OCI-M2 (cell line): ENCODE results near the gene TWNK.

Experiments used
- DNase-seq: peaks from one replicate; lab custom pipeline; 2025; ENCODE audit not compliant: unreplicated experiment; lab: John Stamatoyannopoulos, UW

TWNK gene

GRCh38 chr10:101011517-101012423 is 24.4 kb downstream of the TWNK start:
- DNase-seq, result no peak

- DNase-seq, result peak; percentile 38
Observed at GRCh38 chr10:101012525-101013364, 25.4 kb downstream of the TWNK start.

- no peak for DNase-seq
Observed at GRCh38 chr10:101013365-101013825, 26.1 kb downstream of the TWNK start.

- peak; percentile 68 for DNase-seq
Observed at GRCh38 chr10:101014230-101014884, 27.0 kb downstream of the TWNK start.

GRCh38 chr10:101014966-101015581 is 27.7 kb downstream of the TWNK start:
- no peak for DNase-seq

- no peak for DNase-seq
Observed at GRCh38 chr10:101015582-101015973, 28.2 kb downstream of the TWNK start.

- no peak for DNase-seq
Observed at GRCh38 chr10:101016814-101017213, 29.5 kb downstream of the TWNK start.

- DNase-seq, result no peak
Observed at GRCh38 chr10:101018118-101018599, 30.8 kb downstream of the TWNK start.

- DNase-seq, result no peak
Observed at GRCh38 chr10:101018600-101019439, 31.5 kb downstream of the TWNK start.

- no peak for DNase-seq
Observed at GRCh38 chr10:101019440-101019703, 32.0 kb downstream of the TWNK start.

- no peak for DNase-seq
Observed at GRCh38 chr10:101020427-101021075, 33.2 kb downstream of the TWNK start.

- DNase-seq, result no peak
Observed at GRCh38 chr10:101021239-101021638, 33.9 kb downstream of the TWNK start.

GRCh38 chr10:101021692-101022251 is 34.4 kb downstream of the TWNK start:
- no peak for DNase-seq

GRCh38 chr10:101022967-101023705 is 35.8 kb downstream of the TWNK start:
- no peak for DNase-seq

GRCh38 chr10:101027106-101027720 is 39.9 kb downstream of the TWNK start:
- no peak for DNase-seq

- no peak for DNase-seq
Observed at GRCh38 chr10:101028446-101029337, 41.3 kb downstream of the TWNK start.
